Cardiac muscle cell (in vitro differentiated cells and primary cell): Measurements from ENCODE around the gene VSIG10. TPM values are rescaled to one million over a fixed set of nuclear protein-coding genes. Genes with fewer than 3 reads are reported as not detected.
"Not testable (repeated sequence)": the region's sequence is repeated elsewhere in the genome, so short reads cannot be mapped to it uniquely, and the experiment has no call there.

Experiments used
- DNase-seq, 2 donors: peaks; one replicate each; pipeline versions ENCODE4 v3.0.0 to v3.0.0-alpha.2; 2010 to 2017; ENCODE audit warnings: low read depth in 1 of 2, low spot score in 1 of 2
- H3K27ac ChIP-seq: fragments of 200-600 bp; sonication (generic); 2 replicates; pipeline ENCODE4 v1.5.1; 2016
- H3K27me3 ChIP-seq: fragments of 200-600 bp; sonication (generic); 2 replicates; pipeline ENCODE4 v1.6.0; 2016; ENCODE audit warnings: control low read depth
- H3K36me3 ChIP-seq: fragments of 200-600 bp; sonication (generic); 2 replicates; pipeline ENCODE4 v1.5.1; 2016; ENCODE audit warnings: control low read depth
- H3K4me1 ChIP-seq: fragments of 200-600 bp; sonication (generic); 2 replicates; pipeline ENCODE4 v1.8.1; 2017; ENCODE audit warnings: low read depth, mild to moderate bottlenecking, mixed run types
- H3K4me3 ChIP-seq: fragments of 200-600 bp; sonication (generic); 2 replicates; pipeline ENCODE4 v1.5.1; 2016; ENCODE audit warnings: mild to moderate bottlenecking
- H3K9me3 ChIP-seq: fragments of 200-600 bp; sonication (generic); 2 replicates; pipeline ENCODE4 v1.5.1; 2017; ENCODE audit warnings: low read depth, mild to moderate bottlenecking, control low read depth
- CTCF ChIP-seq: IDR thresholded peaks from 2 replicates; pipeline ENCODE4 v1.5.1; 2012; ENCODE audit warnings: low read depth, mild to moderate bottlenecking, low read length
- polyA plus RNA-seq: library from polyadenylated mRNA; unstranded; fragments of >200 nt; fragmentation: Nextera tagmentation; extraction: Ambion mirVana; gene quantifications from 2 replicates; pipeline ENCODE4 v1.2.1, GENCODE V29; 2016
- total RNA-seq: library from RNA; depleted of rRNA; stranded (reverse); fragments of >200 nt; gene quantifications from 2 replicates; pipeline ENCODE4 v1.2.3, GENCODE V29; 2016

The VSIG10 gene
- total and polyA plus RNA-seq, 2 experiments from 2014 or later, result 7.2 to 10.9 TPM

DNA sequence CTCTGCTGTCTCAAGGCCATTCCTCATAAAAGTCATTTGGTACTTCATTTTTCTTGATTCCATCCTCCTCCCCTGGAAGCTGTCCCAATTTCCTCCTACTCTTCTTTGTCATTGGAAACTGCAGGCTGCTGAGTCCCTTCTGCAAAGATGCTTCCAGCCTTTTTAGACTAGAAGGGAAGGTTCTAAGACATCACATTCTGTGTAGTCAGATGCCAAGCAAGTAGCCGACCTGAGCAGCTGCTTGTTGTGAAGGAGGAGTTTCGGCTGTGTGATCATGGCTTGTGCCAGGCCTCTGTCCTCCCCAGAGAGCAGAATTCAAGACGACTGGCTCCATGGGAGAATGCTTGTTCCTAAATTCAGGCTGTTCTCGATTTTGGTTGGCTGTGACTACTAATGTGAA is 78.6 kb downstream of the VSIG10 start:
- no peak for DNase-seq
- Histone ChIP-seq H3K4me3 (no peak overlapping the region), H3K27ac (no peak overlapping the region), H3K4me1 (no peaks in the 10 kb centered on the region), H3K9me3 (no peaks in the 10 kb centered on the region), H3K27me3 (no peaks in the 10 kb centered on the region), H3K36me3 (peaks cover 23% of the 10 kb centered on the region)
- TF ChIP-seq CTCF, result no peak

GRCh38 chr12:118023301-118023860 is 80.4 kb downstream of the VSIG10 start:
- peaks cover 28% of the 10 kb centered on the region for H3K36me3 ChIP-seq
- H3K27ac ChIP-seq, result no peak overlapping the region
- H3K4me3 ChIP-seq, result no peak overlapping the region
- H3K4me1 ChIP-seq, result no peaks in the 10 kb centered on the region
- no peaks in the 10 kb centered on the region for H3K9me3 ChIP-seq
- no peaks in the 10 kb centered on the region for H3K27me3 ChIP-seq
- no peak for TF ChIP-seq CTCF
- no peak for DNase-seq

DNA sequence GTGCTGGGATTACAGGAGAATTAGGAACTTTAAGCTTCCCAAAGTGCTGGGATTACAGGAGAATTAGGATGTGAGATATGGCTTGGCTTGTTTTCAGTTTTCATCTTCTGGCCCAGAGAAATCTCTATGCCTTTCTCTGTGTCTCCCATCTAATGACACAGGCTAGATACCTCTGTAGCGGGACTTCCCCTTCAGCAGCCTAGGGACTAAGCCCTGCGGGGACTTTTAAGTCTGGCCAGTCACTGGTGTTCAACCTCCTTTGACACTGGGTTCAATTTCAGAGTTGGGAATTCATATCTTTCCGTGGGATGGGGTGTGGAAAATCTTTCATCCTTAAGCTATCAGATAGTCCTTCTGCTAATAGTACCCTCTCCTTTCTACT is 81.1 kb downstream of the VSIG10 start:
- no peaks in the 10 kb centered on the region for H3K27me3 ChIP-seq
- H3K36me3 ChIP-seq, result peaks cover 28% of the 10 kb centered on the region
- no peak for DNase-seq
- H3K4me3 ChIP-seq, result no peak overlapping the region
- H3K27ac ChIP-seq, result no peak overlapping the region
- no peaks in the 10 kb centered on the region for H3K4me1 ChIP-seq
- TF ChIP-seq CTCF, result no peak
- no peaks in the 10 kb centered on the region for H3K9me3 ChIP-seq

GRCh38 chr12:118022097-118022727 is 81.6 kb downstream of the VSIG10 start:
- not testable (repeated sequence) for DNase-seq
- peaks cover 28% of the 10 kb centered on the region for H3K36me3 ChIP-seq

GRCh38 chr12:118020036-118020435 is 83.8 kb downstream of the VSIG10 start:
- no peak for TF ChIP-seq CTCF
- H3K27ac ChIP-seq, result no peak overlapping the region
- H3K4me3 ChIP-seq, result no peak overlapping the region
- H3K27me3 ChIP-seq, result no peaks in the 10 kb centered on the region
- H3K36me3 ChIP-seq, result peaks cover 19% of the 10 kb centered on the region
- no peak for DNase-seq
- H3K9me3 ChIP-seq, result no peaks in the 10 kb centered on the region
- H3K4me1 ChIP-seq, result peaks cover 9% of the 10 kb centered on the region

More at GRCh38 chr12:118022097-118022727, 81.6 kb downstream of the VSIG10 start:
- H3K27ac ChIP-seq, H3K4me3 ChIP-seq, H3K9me3 ChIP-seq, H3K4me1 ChIP-seq, H3K27me3 ChIP-seq: not testable (repeated sequence)

DNA sequence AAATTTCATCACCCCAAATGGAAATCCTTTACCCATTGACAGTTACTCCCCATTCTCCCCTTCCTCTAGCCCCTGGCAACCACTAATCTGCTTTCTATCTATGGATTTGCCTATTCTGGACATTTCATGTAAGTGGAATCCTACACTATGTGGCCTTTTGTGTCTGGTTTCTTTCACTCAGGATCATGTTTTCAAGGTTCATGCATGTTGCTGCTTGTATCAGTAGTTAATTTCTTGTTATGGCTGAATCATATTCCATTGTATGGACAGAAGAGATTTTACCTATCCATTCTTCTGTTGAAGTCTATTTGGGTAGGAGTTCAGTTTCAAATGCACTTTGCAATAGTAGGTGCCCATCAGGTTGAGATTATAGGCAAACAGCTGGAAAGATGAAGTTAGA is 85.9 kb downstream of the VSIG10 start:
- DNase-seq, result no peak
- Histone ChIP-seq H3K4me1 (peaks cover 9% of the 10 kb centered on the region), H3K4me3 (no peak overlapping the region), H3K36me3 (peaks cover 15% of the 10 kb centered on the region), H3K9me3 (no peaks in the 10 kb centered on the region), H3K27me3 (no peaks in the 10 kb centered on the region), H3K27ac (no peak overlapping the region)
- no peak for TF ChIP-seq CTCF
